HAP-1 (cell line): ENCODE results near the gene ABI1.

Experiments used
- DNase-seq, 2 experiments: peaks; one replicate each; pipeline ENCODE4 v3.0.0-alpha.2; 2016 to 2020; ENCODE audit warnings: low spot score in 2 of 2
- H3K27me3 ChIP-seq: fragments of 250-450 bp; sonication (Bioruptor Pico); 2 replicates; pipeline ENCODE4 v1.5.1; 2020; ENCODE audit warnings: low read depth, mild to moderate bottlenecking, moderate library complexity
- H3K36me3 ChIP-seq: fragments of 250-450 bp; sonication (Bioruptor Pico); replicated peaks from 2 replicates; pipeline ENCODE4 v1.5.1; 2020; ENCODE audit warnings: mild to moderate bottlenecking
- H3K4me1 ChIP-seq: fragments of 250-450 bp; sonication (Bioruptor Pico); 2 replicates; pipeline ENCODE4 v1.5.1; 2020; ENCODE audit warnings: mild to moderate bottlenecking
- H3K4me3 ChIP-seq: fragments of 250-450 bp; sonication (Bioruptor Pico); 2 replicates; pipeline ENCODE4 v1.5.1; 2020; ENCODE audit warnings: mild to moderate bottlenecking, moderate library complexity
- H3K9me3 ChIP-seq: fragments of 250-450 bp; sonication (Bioruptor Pico); 2 replicates; pipeline ENCODE4 v1.5.1; 2020; ENCODE audit warnings: mild to moderate bottlenecking, moderate library complexity
- in situ Hi-C: fragments of 300-500 bp; cut with MboI; formaldehyde crosslinking; loops from 3 replicates; pipeline ENCODE4 v1.14.3; 2020; ENCODE audit warnings: low sequenced_read_pairs, inconsistent platforms, mixed read lengths

Gene ABI1

DNA sequence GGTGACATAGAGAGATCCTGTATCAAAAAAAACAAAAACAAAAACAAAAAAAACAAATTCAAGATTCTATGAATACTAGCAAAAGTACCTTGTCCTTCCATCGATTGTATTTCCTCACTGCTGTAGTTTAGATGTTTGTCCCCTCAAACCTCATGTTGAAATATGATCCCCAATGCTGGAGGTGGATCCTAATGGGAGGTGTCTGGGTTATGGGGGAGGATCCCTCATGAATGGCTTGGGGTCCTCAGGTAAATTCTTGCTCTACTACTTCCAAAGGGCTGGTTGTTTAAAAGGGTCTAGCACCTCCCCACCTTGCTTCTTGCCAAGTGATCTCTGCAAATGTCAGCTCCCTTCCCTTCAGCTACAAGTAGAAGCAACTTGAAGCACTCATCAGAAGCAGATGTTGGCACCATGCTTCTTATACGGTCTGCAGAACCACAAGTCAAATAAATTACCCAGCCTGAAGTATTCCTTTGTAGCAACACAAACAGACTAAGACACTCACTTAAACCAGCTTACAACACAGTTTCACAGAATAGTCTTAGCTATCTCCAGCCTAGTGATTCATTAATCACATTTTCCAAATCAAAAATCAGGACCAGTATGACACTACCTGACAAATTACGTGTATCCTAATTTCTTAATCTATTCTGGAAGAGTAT lies 20.7 kb downstream of the ABI1 start:
- in situ Hi-C loops = no loop called here
- Histone ChIP-seq H3K27me3 (no peaks in the 10 kb centered on the region), H3K4me3 (no peak overlapping the region), H3K36me3 (no peaks in the 10 kb centered on the region; the same call in 1 of the 2 replicates), H3K9me3 (peaks cover 2% of the 10 kb centered on the region; the same call in 1 of the 2 replicates), H3K4me1 (no peaks in the 10 kb centered on the region; the same call in 1 of the 2 replicates)
- no peak for DNase-seq

GRCh38 chr10:26837139-26837538 lies 23.6 kb downstream of the ABI1 start:
- Histone ChIP-seq H3K27me3 (no peaks in the 10 kb centered on the region), H3K9me3 (no peaks in the 10 kb centered on the region), H3K4me3 (no peak overlapping the region), H3K36me3 (no peaks in the 10 kb centered on the region; the same call in 1 of the 2 replicates), H3K4me1 (peaks cover 12% of the 10 kb centered on the region)
- DNase-seq = no peak
- in situ Hi-C loops = no loop called here

DNA sequence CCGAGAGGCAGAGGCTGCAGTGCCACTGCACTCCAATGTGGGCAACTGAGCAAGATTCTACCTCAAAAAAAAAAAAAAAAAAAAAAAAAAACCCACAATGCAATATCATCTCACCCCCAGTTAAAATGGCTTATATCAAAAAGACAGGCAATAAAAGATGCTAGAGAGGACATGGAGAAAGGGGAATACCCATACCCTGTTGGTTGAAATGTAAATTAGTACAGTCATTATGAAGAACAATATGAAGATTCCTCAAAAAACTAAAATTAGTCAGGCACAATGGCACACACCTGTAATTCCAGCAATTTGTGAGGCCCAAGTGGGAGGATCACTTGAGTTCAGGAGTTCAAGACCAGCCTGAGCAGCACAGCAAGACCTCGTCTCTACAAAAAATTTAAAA lies 25.7 kb downstream of the ABI1 start:
- no peaks in the 10 kb centered on the region; the same call in 1 of the 2 replicates for H3K36me3 ChIP-seq
- in situ Hi-C loops = no loop called here
- no peaks in the 10 kb centered on the region for H3K9me3 ChIP-seq
- peaks cover 12% of the 10 kb centered on the region for H3K4me1 ChIP-seq
- H3K4me3 ChIP-seq = no peak overlapping the region
- no peaks in the 10 kb centered on the region for H3K27me3 ChIP-seq
- DNase-seq = no peak

- Histone ChIP-seq H3K36me3 (no peaks in the 10 kb centered on the region; the same call in 1 of the 2 replicates), H3K4me1 (peaks cover 12% of the 10 kb centered on the region), H3K27me3 (no peaks in the 10 kb centered on the region), H3K9me3 (no peaks in the 10 kb centered on the region), H3K4me3 (no peak overlapping the region)
- in situ Hi-C loops = no loop called here
- DNase-seq = peak; percentile 67
Observed at GRCh38 chr10:26832960-26833359, 27.8 kb downstream of the ABI1 start.

DNA sequence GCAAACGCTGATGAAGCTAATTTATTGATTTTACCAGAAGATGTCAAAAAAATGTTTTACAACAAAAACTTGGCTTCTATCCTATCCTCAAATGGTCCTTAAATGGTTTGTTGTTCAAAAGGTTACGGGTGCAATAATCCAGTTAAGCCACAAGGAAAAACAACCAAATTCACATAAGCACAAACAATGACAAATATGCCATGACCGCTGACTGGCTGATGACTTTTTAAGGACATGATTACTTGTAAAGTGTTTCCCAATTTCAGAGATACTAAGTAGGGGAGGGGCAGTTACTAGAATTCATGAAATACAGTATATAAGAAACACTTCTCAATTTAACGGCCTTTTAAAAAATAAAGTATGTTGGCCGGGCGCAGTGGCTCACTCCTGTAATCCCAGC lies 28.8 kb downstream of the ABI1 start:
- Histone ChIP-seq H3K27me3 (no peaks in the 10 kb centered on the region), H3K4me1 (peaks cover 12% of the 10 kb centered on the region), H3K4me3 (no peak overlapping the region), H3K36me3 (no peaks in the 10 kb centered on the region; the same call in 1 of the 2 replicates), H3K9me3 (no peaks in the 10 kb centered on the region)
- in situ Hi-C loops = no loop called here
- no peak for DNase-seq

DNA sequence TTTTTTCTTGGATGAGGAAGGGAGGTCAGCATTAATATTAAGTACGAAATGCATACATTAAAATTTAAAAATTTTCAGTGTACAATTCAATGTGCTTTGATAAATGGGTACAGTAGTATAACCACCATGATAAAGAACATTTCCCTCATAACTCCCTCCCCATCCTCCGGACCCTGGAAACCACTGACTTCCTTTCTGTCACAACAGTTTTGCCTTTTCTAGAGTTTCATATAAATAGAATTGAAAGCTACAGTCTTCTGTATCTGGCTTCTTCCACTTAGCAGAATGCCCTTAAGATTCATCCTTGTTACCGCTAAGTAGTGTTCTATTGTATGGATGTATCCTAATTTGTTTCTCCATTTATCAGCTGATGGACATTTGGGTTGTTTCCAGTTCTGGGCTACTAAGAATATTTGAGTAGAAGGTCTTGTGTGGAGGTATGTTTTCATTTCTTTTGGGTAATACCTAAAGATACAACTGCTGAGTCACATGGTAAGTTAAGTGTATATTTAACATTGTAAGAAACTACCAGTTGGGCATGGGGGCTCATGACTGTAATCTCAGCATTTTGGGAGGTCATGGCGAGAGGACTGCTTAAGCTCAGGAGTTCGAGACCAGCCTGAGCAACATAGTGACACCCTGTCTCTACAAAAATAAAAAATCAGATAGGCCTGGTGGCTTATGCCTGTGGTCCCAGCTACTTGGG lies 30.8 kb downstream of the ABI1 start:
- DNase-seq = no peak
- Histone ChIP-seq H3K4me3 (no peak overlapping the region), H3K36me3 (no peaks in the 10 kb centered on the region), H3K4me1 (peaks cover 12% of the 10 kb centered on the region), H3K9me3 (no peaks in the 10 kb centered on the region), H3K27me3 (no peaks in the 10 kb centered on the region)
- in situ Hi-C loops = no loop called here

DNA sequence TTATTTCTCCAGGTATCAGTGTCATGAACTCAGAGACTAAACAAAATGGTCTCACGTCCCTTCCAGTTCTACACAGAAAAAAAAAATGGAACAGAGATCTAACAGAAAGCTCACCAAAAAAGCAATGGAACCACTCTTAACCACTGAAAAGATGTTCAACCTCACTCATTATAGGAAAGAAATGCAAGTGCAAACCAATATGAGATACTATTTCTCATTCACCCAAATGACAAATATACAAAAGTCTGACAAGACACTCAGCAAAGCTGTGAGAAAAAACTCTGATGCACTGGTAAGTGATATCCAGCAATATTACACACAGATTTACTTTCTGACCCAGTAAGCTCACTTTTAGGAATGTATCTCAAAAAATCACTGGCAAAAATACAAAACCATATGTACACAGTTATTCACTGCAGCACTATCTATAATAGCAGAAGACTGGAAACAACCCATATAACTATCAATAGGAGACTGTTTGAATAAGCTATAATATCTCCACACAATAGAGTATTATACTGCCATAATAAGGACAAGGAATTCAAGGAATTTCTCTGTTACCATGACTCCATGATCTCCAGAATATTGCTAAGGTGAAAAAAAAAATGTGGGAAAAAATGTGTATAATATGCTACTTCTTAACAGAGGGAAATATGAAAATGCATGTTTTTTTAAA lies 36.6 kb downstream of the ABI1 start:
- H3K27me3 ChIP-seq = no peaks in the 10 kb centered on the region
- no peak overlapping the region for H3K4me3 ChIP-seq
- H3K4me1 ChIP-seq = peaks cover 35% of the 10 kb centered on the region
- H3K9me3 ChIP-seq = no peaks in the 10 kb centered on the region
- in situ Hi-C loops = no loop called here
- DNase-seq = peak in 1 of 2 experiments; percentile 86
- peaks cover 6% of the 10 kb centered on the region; the same call in 1 of the 2 replicates for H3K36me3 ChIP-seq

GRCh38 chr10:26821699-26822570 lies 38.8 kb downstream of the ABI1 start:
- Histone ChIP-seq H3K9me3 (no peaks in the 10 kb centered on the region), H3K4me3 (no peak overlapping the region), H3K36me3 (peaks cover 6% of the 10 kb centered on the region; the same call in 1 of the 2 replicates), H3K4me1 (peaks cover 48% of the 10 kb centered on the region), H3K27me3 (no peaks in the 10 kb centered on the region)
- DNase-seq = no peak
- in situ Hi-C loops = no loop called here

DNA sequence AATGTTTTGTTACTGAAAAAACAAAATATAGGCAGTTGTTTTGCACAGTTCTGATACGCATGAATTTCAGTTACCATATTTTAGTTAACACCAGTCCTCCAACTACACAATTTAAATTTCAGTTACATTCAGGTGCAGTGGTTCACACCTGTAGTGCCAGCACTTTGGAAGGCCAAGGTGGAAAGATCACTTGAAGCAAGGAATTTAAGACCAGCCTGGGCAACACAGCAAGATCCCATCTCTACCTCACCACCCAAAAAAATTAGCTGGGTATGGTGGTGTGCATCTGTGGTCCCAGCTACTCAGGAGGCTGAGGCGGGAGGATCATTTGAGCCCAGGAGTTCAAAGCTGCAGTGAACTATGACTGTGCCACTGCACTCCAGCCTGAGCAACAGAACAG lies 45.3 kb downstream of the ABI1 start:
- no peaks in the 10 kb centered on the region for H3K27me3 ChIP-seq
- H3K4me3 ChIP-seq = no peak overlapping the region
- in situ Hi-C loops = no loop called here
- no peaks in the 10 kb centered on the region for H3K36me3 ChIP-seq
- DNase-seq = no peak
- H3K9me3 ChIP-seq = no peaks in the 10 kb centered on the region
- H3K4me1 ChIP-seq = peaks cover 37% of the 10 kb centered on the region

- Histone ChIP-seq H3K27me3 (no peaks in the 10 kb centered on the region), H3K4me3 (no peak overlapping the region), H3K9me3 (no peaks in the 10 kb centered on the region), H3K4me1 (peaks cover 9% of the 10 kb centered on the region), H3K36me3 (no peaks in the 10 kb centered on the region)
- no peak for DNase-seq
- in situ Hi-C loops = no loop called here
Observed at GRCh38 chr10:26810435-26811026, 50.2 kb downstream of the ABI1 start.

DNA sequence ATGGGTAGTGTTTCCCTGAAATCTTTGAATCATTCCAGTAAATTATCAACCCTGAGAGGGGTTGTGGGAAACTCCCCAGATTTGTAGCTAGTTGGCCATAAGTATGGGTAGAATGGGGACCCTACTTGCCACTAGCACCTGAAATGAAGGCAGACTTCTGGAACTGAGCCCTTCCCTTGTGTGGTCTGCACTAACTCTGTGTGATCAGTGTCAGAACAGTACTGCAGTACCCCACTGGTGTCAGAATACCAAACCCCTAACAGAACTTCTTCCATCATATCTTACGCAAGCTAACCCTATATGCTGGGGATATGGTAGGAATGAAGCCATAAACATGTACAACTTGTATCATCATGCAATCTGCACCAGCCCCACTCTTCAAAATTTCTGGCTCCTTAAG lies 50.8 kb downstream of the ABI1 start:
- DNase-seq = no peak
- in situ Hi-C loops = no loop called here
- Histone ChIP-seq H3K4me1 (peaks cover 6% of the 10 kb centered on the region), H3K9me3 (no peaks in the 10 kb centered on the region), H3K4me3 (no peak overlapping the region), H3K27me3 (no peaks in the 10 kb centered on the region), H3K36me3 (no peaks in the 10 kb centered on the region)

DNA sequence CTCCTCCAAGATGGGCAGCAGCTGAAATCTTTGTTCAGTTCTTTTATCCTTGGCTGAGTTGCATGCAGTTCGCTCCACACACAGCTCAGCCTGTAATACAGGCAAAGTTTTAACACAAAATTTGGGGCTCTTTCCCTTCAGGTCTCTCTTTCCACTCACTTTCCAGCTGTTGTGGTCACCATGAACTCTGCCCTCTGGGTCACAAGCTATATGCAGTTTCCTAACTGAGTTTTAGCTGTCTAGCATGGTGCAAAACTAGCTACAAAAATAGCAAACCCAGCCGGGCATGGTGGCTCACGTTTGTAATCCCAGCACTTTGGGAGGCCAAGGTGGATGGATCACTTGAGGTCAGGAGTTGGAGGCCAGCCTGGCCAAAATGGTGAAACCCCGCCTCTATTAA lies 53.2 kb downstream of the ABI1 start:
- peaks cover 22% of the 10 kb centered on the region for H3K4me1 ChIP-seq
- no peak for DNase-seq
- no peaks in the 10 kb centered on the region for H3K27me3 ChIP-seq
- in situ Hi-C loops = no loop called here
- no peaks in the 10 kb centered on the region for H3K36me3 ChIP-seq
- no peak overlapping the region for H3K4me3 ChIP-seq
- no peaks in the 10 kb centered on the region for H3K9me3 ChIP-seq

DNA sequence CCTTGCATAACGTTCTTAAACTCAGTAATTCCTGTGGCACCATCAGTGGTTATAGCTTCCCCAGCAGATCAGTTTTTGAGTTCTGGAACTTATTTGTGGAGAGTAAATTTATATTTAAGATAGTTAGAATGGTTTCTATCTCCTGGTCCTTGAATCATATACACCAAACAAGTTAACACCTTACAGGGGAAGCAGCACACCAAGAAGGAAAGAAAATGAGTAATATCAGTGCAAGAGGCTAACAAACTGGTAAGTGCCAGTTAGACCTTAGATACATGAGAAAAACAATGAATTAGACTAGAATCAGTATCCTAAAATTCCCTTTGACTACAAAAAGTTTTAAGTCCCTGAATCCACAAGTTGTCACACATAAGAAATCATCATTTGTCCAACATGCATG lies 54.2 kb downstream of the ABI1 start:
- DNase-seq = no peak
- Histone ChIP-seq H3K4me1 (peaks cover 22% of the 10 kb centered on the region), H3K27me3 (no peaks in the 10 kb centered on the region), H3K4me3 (no peak overlapping the region), H3K36me3 (no peaks in the 10 kb centered on the region), H3K9me3 (no peaks in the 10 kb centered on the region)
- in situ Hi-C loops = no loop called here
